Endothelial cell of umbilical vein (primary cell): ENCODE data around the gene RAB31. TPM values are rescaled to one million over a fixed set of nuclear protein-coding genes. Genes with fewer than 3 reads are reported as not detected.

Experiments
- BruUV-seq: library from RNA; stranded (reverse); fragments of 400-500 nt; replicated peaks from 2 replicates; lab custom pipeline; 2021; lab: Mats Ljungman, UMichigan
- CTCF ChIA-PET: fragments of 300-600, 350-600 bp; sonication (Branson Sonifier 250); formaldehyde crosslinking; loops from one replicate; lab custom pipeline; 2021; ENCODE audit warnings: antibody characterized with exemption, inconsistent platforms; lab: Charles Lee
- POLR2A ChIA-PET: fragments of 300-600, 350-600 bp; sonication (Branson Sonifier 250); formaldehyde crosslinking; loops from one replicate; lab custom pipeline; 2021; ENCODE audit warnings: antibody characterized with exemption, inconsistent platforms; lab: Charles Lee
- DNase-seq: peaks from one replicate; pipeline ENCODE4 v3.0.0-alpha.2; 2011; ENCODE audit warnings: low read depth, low spot score
- FAIRE-seq: peaks from 2 replicates; lab custom pipeline; 2011; peaks lifted over from hg19 to GRCh38; lab: Jason Lieb, UNC
- H2AFZ ChIP-seq: 2 replicates; pipeline ENCODE4 v1.6.0; 2012; ENCODE audit warnings: low read depth, low read length, control low read depth, inconsistent platforms
- H3K27ac ChIP-seq: 2 replicates; pipeline ENCODE4 v1.5.1; 2011; ENCODE audit warnings: low read depth, mild to moderate bottlenecking, control low read depth, low read length, moderate library complexity; ENCODE audit not compliant: insufficient read depth
- H3K27me3 ChIP-seq, 2 experiments: 2 replicates each; pipeline versions ENCODE4 v1.6.0 to v1.6.1; 2011; ENCODE audit warnings: low read length in 2 of 2, mixed read lengths in 1 of 2; ENCODE audit not compliant: control insufficient read depth in 2 of 2, insufficient read depth in 2 of 2
- H3K36me3 ChIP-seq, 2 experiments: 2 replicates in 1 of 2; 3 replicates in 1 of 2; pipeline ENCODE4 v1.5.1; 2011; ENCODE audit warnings: low read length in 2 of 2, mild to moderate bottlenecking in 1 of 2, moderate library complexity in 1 of 2; ENCODE audit not compliant: control insufficient read depth in 2 of 2, insufficient read depth in 2 of 2; ENCODE audit errors: extremely low read depth in 1 of 2
- H3K4me1 ChIP-seq: 3 replicates; pipeline ENCODE4 v1.5.1; 2011; ENCODE audit warnings: mild to moderate bottlenecking, low read length; ENCODE audit not compliant: control insufficient read depth, insufficient read depth; ENCODE audit errors: extremely low read depth
- H3K4me2 ChIP-seq: 2 replicates; pipeline ENCODE4 v1.6.1; 2011; ENCODE audit warnings: low read length, control low read depth, mixed read lengths; ENCODE audit not compliant: insufficient read depth
- H3K4me3 ChIP-seq, 3 experiments: fragments of 200-600 bp in 1 of 3; sonication (generic), shearing (Covaris generic) in 1 of 3; replicated peaks in 1 of 3; 2 replicates each; pipeline ENCODE4 v1.5.1; 2011 to 2016; ENCODE audit warnings: control low read depth in 3 of 3, low read length in 3 of 3, mild to moderate bottlenecking in 2 of 3, inconsistent platforms in 1 of 3, low read depth in 1 of 3, moderate library complexity in 1 of 3; ENCODE audit not compliant: insufficient read depth in 1 of 3
- H3K79me2 ChIP-seq: 2 replicates; pipeline ENCODE4 v1.6.0; 2012; ENCODE audit warnings: low read length, inconsistent platforms; ENCODE audit not compliant: control insufficient read depth, insufficient read depth
- H3K9ac ChIP-seq: replicated peaks from 2 replicates; pipeline ENCODE3; 2011; ENCODE audit warnings: low read length, control low read depth; ENCODE audit not compliant: insufficient read depth; ENCODE audit errors: extremely low read depth
- H3K9me1 ChIP-seq: replicated peaks from 3 replicates; pipeline ENCODE4 v1.6.0; 2011; ENCODE audit warnings: mild to moderate bottlenecking, low read length; ENCODE audit not compliant: control insufficient read depth, insufficient read depth; ENCODE audit errors: extremely low read depth
- H3K9me3 ChIP-seq: replicated peaks from 2 replicates; pipeline ENCODE4 v1.5.1; 2012; ENCODE audit warnings: low read length, inconsistent platforms; ENCODE audit not compliant: control insufficient read depth, insufficient read depth
- H4K20me1 ChIP-seq: replicated peaks from 2 replicates; pipeline ENCODE3; 2011; ENCODE audit warnings: mild to moderate bottlenecking, low read length; ENCODE audit not compliant: control insufficient read depth, insufficient read depth; ENCODE audit errors: extremely low read depth
- EZH2 ChIP-seq: IDR thresholded peaks from 2 replicates; pipeline ENCODE4 v1.6.1; 2012; ENCODE audit warnings: borderline replicate concordance, low read depth, mild to moderate bottlenecking, moderate library complexity, low read length, inconsistent platforms; ENCODE audit not compliant: severe bottlenecking
- FOS ChIP-seq: IDR thresholded peaks from 2 replicates; pipeline ENCODE4 v1.6.1; 2011; ENCODE audit warnings: mild to moderate bottlenecking, low read length, moderate library complexity, borderline replicate concordance; ENCODE audit not compliant: insufficient read depth
- GATA2 ChIP-seq: IDR thresholded peaks from 2 replicates; pipeline ENCODE4 v1.7.0; 2011; ENCODE audit warnings: low read depth, mild to moderate bottlenecking, moderate library complexity, mixed read lengths, low read length; ENCODE audit not compliant: insufficient read length, insufficient read depth
- JUN ChIP-seq: IDR thresholded peaks from 2 replicates; pipeline ENCODE4 v1.6.1; 2011; ENCODE audit warnings: borderline replicate concordance, low read depth; ENCODE audit not compliant: insufficient read length, insufficient read depth
- MYC ChIP-seq: IDR thresholded peaks from one replicate; pipeline ENCODE4 v1.6.1; 2011; ENCODE audit warnings: mild to moderate bottlenecking, low read depth, low read length
- POLR2A ChIP-seq: IDR thresholded peaks from 2 replicates; pipeline ENCODE4 v1.6.1; 2012; ENCODE audit warnings: low read depth, mild to moderate bottlenecking, control low read depth, low read length
- POLR2AphosphoS5 ChIP-seq: IDR thresholded peaks from 2 replicates; pipeline ENCODE4 v1.6.1; 2012; ENCODE audit warnings: low read depth, mild to moderate bottlenecking, control low read depth, low read length, moderate library complexity; ENCODE audit not compliant: insufficient read depth
- dilution Hi-C: fragments of 300-500 bp; cut with MboI; formaldehyde crosslinking; loops from one replicate; pipeline ENCODE4 v1.15.0; 2019; ENCODE audit warnings: low sequenced_read_pairs; ENCODE audit not compliant: extremely low pct_ligation_motif_present
- intact Hi-C: fragments of 100-400 bp; cut with micrococcal nuclease; formaldehyde crosslinking; loops from one replicate; pipeline ENCODE4 v1.10.0; 2022
- polyA plus RNA-seq, 4 experiments: library from polyadenylated mRNA; depleted of rRNA in 3 of 4; stranded (reverse) in 3 of 4; unstranded in 1 of 4; fragments of >200 nt; gene quantifications; 2 replicates each; pipeline versions ENCODE4 v1.2.1 to v1.2.3, GENCODE V29; 2011 to 2012; ENCODE audit warnings: missing spikeins in 1 of 4
- total RNA-seq: library from RNA; stranded (reverse); gene quantifications from 2 replicates; pipeline ENCODE4 v1.2.3, GENCODE V29; 2021
- TF ChIP-seq, protein P1 (sequence below): IDR thresholded peaks from 2 replicates; pipeline ENCODE4 v1.6.1; 2011; ENCODE audit not compliant: insufficient read depth, insufficient read length
- TF ChIP-seq, protein P2 (sequence below), 2 donors: IDR thresholded peaks; 1 replicate in 1 of 2; 2 replicates in 1 of 2; pipeline ENCODE4 v1.5.1; 2011; ENCODE audit warnings: low read length in 2 of 2, mild to moderate bottlenecking in 2 of 2, moderate library complexity in 2 of 2, control low read depth in 1 of 2, inconsistent platforms in 1 of 2, low read depth in 1 of 2; ENCODE audit not compliant: insufficient read depth in 1 of 2; ENCODE audit errors: extremely low read depth in 1 of 2

The RAB31 gene
- total and polyA plus RNA-seq, 2 donors (not counting 3 experiments of a cell fraction or from before 2014, with no cell fraction given), result 30.5 TPM

DNA sequence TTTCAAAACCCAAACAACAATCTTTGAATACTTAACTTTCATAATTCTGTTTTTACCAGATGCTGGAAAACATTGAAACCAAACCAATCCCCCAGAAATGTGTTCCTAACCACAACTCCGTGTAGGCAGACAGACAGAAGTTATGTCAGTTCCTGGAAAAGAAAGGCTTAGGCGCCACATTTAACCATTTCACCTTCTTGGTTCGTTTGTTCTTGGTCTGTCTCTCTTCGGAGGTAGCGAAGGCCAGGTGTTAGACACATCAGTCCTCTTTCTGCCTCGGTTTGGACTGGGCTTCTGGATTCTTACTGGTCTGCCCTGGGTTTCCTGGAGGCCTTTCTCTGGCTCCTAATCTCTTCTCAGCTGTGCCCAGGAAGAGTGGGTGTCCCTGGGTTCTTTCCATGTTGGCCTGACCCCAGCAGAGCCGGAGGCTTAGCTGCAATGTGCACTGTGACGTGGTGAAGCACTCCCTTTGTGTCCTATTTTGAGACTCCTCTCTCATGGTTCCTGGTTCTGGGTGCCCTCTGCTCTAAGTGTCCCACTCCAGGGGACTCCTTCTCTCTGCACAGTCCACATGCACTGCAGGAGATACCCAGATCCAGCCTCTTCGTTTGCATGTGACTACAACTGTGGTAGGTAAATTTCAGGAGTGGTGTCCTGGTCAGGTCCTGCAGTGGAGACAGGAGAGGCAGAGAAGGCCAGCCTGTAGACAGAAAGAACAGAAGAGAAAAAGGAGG is 23.1 kb upstream of the RAB31 start:
- no peaks in the 10 kb centered on the region for H3K79me2 ChIP-seq
- H2AFZ ChIP-seq, result no peak overlapping the region
- H3K4me2 ChIP-seq, result no peak overlapping the region
- intact Hi-C loops, result loop anchor here (1.0 kb wide), 2 partner anchors 86 to 266 kb away; no protein-coding TSS in a partner anchor
- no peaks in the 10 kb centered on the region for H3K9me1 ChIP-seq
- TF ChIP-seq GATA2, result no peak
- no peaks in the 10 kb centered on the region for H3K9me3 ChIP-seq
- no peak overlapping the region for H3K9ac ChIP-seq
- no peak for DNase-seq
- no peak overlapping the region for H3K4me3 ChIP-seq
- H3K36me3 ChIP-seq, result no peaks in the 10 kb centered on the region
- dilution Hi-C loops, result no loop called here
- no TSS peak for BruUV-seq
- FAIRE-seq, result peak; percentile 8
- no peaks in the 10 kb centered on the region for H3K27me3 ChIP-seq
- no peaks in the 10 kb centered on the region for H4K20me1 ChIP-seq
- POLR2A ChIA-PET, result no interaction called here
- no peak overlapping the region for H3K27ac ChIP-seq
- no peaks in the 10 kb centered on the region for H3K4me1 ChIP-seq
- CTCF ChIA-PET, result interaction anchor here (0.9 to 2.9 kb wide), 12 partner anchors 11 to 274 kb away, joined by 3 to 24 read pairs (median 6); partner anchors contain the start of gene VAPA

- H3K9ac ChIP-seq, result no peak overlapping the region
- dilution Hi-C loops (no loop called here), intact Hi-C loops (no loop called here)
- H3K27ac ChIP-seq, result no peak overlapping the region
- no peaks in the 10 kb centered on the region for H3K4me1 ChIP-seq
- ChIA-PET CTCF (interaction anchor here (1.6 to 2.7 kb wide), 3 partner anchors 15 to 265 kb away, joined by 3 to 17 read pairs (median 4); partner anchors contain the start of gene VAPA), POLR2A (no interaction called here)
- H3K9me1 ChIP-seq, result no peaks in the 10 kb centered on the region
- H3K36me3 ChIP-seq, result no peaks in the 10 kb centered on the region
- no peak overlapping the region for H2AFZ ChIP-seq
- FAIRE-seq (no peak), DNase-seq (no peak)
- no peaks in the 10 kb centered on the region for H4K20me1 ChIP-seq
- no peak for TF ChIP-seq FOS
- TF ChIP-seq, protein P1, sequence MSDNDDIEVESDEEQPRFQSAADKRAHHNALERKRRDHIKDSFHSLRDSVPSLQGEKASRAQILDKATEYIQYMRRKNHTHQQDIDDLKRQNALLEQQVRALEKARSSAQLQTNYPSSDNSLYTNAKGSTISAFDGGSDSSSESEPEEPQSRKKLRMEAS, result no peak
- TF ChIP-seq, protein P2, sequence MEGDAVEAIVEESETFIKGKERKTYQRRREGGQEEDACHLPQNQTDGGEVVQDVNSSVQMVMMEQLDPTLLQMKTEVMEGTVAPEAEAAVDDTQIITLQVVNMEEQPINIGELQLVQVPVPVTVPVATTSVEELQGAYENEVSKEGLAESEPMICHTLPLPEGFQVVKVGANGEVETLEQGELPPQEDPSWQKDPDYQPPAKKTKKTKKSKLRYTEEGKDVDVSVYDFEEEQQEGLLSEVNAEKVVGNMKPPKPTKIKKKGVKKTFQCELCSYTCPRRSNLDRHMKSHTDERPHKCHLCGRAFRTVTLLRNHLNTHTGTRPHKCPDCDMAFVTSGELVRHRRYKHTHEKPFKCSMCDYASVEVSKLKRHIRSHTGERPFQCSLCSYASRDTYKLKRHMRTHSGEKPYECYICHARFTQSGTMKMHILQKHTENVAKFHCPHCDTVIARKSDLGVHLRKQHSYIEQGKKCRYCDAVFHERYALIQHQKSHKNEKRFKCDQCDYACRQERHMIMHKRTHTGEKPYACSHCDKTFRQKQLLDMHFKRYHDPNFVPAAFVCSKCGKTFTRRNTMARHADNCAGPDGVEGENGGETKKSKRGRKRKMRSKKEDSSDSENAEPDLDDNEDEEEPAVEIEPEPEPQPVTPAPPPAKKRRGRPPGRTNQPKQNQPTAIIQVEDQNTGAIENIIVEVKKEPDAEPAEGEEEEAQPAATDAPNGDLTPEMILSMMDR (IDR thresholded peaks at IDR 0.05; ENCODE audit: extremely low read depth in 1 of 2, insufficient read depth in 1 of 2, low read depth in 1 of 2, low read length in 2 of 2), result no peak
- no peak for TF ChIP-seq JUN
- TF ChIP-seq POLR2A, result no peak
- TF ChIP-seq MYC, result no peak
- no peak for TF ChIP-seq EZH2
- TF ChIP-seq POLR2AphosphoS5, result no peak
- TF ChIP-seq GATA2, result no peak
- no peaks in the 10 kb centered on the region for H3K79me2 ChIP-seq
- no peak overlapping the region for H3K4me3 ChIP-seq
- no peak overlapping the region for H3K4me2 ChIP-seq
- no peaks in the 10 kb centered on the region for H3K27me3 ChIP-seq
- no peaks in the 10 kb centered on the region for H3K9me3 ChIP-seq
- no TSS peak for BruUV-seq
Measured at GRCh38 chr18:9685615-9685890, 22.5 kb upstream of the RAB31 start.
